Measurements from ENCODE around the gene SLC6A2.

DNA sequence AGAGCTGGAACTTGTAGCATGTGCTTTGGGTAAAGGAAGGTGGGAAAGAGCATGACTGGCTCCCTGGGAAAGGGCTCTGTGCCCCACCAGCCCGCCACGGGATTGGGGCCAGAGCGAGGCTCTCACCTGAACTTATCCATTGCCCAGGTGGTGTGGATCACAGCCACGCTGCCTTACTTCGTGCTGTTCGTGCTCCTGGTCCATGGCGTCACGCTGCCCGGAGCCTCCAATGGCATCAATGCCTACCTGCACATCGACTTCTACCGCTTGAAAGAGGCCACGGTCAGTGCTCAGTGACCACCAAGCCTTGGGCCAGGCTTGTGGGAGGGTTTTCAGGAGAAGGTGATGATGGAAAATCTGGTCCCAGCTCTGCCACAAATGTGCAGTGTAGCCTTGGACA lies 36.0 kb downstream of the SLC6A2 start:
- TF ChIP-seq, protein P1, sequence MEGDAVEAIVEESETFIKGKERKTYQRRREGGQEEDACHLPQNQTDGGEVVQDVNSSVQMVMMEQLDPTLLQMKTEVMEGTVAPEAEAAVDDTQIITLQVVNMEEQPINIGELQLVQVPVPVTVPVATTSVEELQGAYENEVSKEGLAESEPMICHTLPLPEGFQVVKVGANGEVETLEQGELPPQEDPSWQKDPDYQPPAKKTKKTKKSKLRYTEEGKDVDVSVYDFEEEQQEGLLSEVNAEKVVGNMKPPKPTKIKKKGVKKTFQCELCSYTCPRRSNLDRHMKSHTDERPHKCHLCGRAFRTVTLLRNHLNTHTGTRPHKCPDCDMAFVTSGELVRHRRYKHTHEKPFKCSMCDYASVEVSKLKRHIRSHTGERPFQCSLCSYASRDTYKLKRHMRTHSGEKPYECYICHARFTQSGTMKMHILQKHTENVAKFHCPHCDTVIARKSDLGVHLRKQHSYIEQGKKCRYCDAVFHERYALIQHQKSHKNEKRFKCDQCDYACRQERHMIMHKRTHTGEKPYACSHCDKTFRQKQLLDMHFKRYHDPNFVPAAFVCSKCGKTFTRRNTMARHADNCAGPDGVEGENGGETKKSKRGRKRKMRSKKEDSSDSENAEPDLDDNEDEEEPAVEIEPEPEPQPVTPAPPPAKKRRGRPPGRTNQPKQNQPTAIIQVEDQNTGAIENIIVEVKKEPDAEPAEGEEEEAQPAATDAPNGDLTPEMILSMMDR (IDR thresholded peaks at IDR 0.05), result no peak
- no peak for TF ChIP-seq POLR2AphosphoS5 (IDR thresholded peaks at IDR 0.05; ENCODE audit: insufficient read depth in 1 of 2, low read depth in 1 of 2)

Measured in vagina (tissue), 2 donors.